C4-2B (cell line): ENCODE data around the gene PLCG2.
"Not testable (repeated sequence)": the region's sequence is repeated elsewhere in the genome, so short reads cannot be mapped to it uniquely, and the experiment has no call there.

Experiments used
- CTCF ChIP-seq: fragments of 450-650 bp; conservative IDR thresholded peaks from 2 replicates; pipeline ENCODE4 v1.5.1; 2017; ENCODE audit warnings: mild to moderate bottlenecking
- ZFX ChIP-seq: fragments of 450-650 bp; IDR thresholded peaks from 2 replicates; pipeline ENCODE4 v1.6.1; 2017

- TF ChIP-seq CTCF, ZFX: not testable (repeated sequence)
These were observed 230.7 kb downstream of the PLCG2 start for GRCh38 chr16:82009789-82010188.
